Stimulated activated CD4-positive, alpha-beta T cell treated with anti-CD3 and anti-CD28 coated beads, TNF-alpha, amount 100 ng/mL, for 1 hour (primary cell): ENCODE data around the gene ACTR3.
A peak's percentile ranks its signal among the peaks of the same experiment; 100 is the strongest.

Experiments used
- DNase-seq, 3 donors: peaks; one replicate each; pipeline ENCODE4 v3.0.0-alpha.2; 2020; ENCODE audit warnings: low read depth in 3 of 3, low spot score in 1 of 3

The ACTR3 gene

DNA sequence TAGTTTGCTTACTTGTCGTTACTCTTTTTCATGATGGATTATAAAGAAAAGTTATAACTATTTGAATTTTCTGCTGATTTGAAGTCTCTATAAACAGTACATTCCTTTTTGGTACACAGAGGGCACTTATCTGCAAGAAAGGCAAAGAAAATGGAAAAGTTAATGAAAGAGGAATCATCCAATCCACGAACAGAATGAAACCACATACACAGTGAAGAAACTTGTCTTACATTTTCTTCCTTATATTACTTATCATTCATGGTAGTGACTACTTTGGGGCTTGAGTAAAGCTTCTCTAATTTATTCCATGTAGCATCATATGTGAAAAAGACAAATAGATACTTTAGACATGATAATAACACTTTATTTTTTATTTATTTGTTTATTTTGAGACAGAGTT is 14.8 kb upstream of the ACTR3 start:
- DNase-seq: no peak

DNA sequence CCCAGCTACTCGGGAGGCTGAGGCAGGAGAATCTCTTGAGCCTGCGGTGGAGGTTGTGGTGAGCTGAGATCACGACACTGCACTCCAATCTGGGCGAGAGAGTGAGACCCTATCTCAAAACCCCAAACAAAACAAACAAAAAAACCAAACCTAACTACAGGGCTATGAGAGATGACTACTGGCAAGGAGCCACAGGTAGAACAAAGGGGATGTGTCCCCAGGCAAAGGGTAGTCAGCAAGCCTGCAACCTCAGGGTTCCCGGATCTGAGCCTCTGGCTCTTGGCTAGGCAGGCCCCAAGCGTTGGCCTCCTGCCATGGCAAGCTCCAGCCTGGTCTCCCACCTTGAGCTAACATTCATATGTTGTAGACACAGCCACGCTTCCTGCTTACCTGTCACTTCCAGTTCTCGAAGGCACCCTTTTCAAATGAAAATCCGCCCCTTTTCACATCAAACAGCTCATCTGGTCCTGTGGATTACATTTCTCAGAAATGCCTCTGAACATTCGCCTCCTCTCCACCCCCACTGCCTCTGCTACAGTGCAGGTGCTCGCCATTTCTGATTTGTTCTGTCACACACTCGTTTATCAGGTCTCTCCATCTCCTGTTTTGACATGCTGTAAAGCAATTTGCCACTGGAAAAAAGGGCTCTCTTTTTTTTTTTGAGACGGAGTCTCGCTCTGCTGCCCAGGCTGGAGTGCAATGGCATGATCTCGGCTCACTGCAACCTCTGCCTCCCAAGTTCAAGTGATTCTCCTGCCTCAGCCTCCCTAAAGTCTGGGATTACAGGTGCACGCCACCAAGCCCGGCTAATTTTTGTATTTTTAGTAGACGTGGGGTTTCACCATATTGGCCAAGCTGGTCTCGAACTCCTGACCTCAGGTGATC is 13.1 kb upstream of the ACTR3 start:
- peak; percentile 19 to 51 (median 23) for DNase-seq

DNA sequence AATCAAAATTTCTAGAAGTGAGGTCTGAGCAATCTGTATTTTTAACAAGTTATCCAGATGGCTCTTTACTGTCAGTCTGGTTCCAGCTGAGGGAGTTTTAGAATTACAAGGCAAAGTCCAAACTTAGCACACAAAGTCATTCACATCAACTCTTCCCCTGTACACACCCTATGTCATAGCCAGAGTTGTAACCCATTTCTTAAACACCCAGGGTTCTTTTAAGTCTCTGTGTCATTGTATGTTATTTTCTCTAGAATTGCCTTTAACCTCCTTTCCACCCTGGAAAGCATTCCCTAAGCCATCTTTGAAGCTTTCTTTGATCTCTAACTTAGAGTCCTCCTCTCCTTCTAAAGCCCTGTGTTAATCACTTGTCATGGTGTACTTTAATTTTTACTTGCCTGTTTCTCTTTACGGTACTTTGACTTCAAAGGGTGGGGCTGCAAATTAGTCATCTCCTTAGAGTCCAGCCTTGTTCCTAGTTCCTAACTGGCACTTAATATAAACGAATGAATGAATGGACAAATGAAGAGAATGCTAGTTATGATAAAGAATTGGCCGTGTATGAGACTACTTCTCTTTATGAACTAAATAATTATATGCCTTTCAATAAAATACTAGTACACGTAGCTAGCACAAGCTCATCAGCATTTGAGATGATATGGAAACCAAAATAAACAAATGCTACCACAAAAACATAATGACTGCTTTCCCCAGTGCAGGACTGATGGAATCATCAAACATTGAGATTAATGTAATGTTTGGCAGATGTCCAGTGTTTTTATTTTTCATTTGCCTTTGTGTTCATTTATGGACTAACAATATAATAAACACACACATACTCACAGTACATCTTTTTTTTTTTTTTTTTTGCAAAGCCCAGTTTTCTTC is 11.9 kb upstream of the ACTR3 start:
- no peak for DNase-seq

DNA sequence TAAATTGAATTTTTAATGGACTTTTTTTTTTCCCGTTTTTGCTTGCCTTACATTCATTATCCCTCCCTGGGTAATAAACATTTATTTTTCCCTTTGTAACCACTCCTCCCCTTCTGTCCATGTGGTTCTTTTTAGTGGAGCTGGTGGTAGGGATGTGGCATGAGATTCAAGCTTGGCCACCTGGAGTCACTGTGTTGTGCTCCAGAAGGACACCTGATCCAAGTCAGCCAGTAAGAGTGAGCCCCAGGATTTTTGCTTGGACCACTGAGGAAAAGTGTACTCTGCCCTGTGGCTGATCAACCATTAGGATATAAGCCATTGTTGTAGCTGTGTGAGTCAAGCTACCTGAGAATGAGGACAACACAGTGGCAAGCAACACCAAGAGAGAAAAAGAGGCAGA is 11.1 kb upstream of the ACTR3 start:
- no peak for DNase-seq

DNA sequence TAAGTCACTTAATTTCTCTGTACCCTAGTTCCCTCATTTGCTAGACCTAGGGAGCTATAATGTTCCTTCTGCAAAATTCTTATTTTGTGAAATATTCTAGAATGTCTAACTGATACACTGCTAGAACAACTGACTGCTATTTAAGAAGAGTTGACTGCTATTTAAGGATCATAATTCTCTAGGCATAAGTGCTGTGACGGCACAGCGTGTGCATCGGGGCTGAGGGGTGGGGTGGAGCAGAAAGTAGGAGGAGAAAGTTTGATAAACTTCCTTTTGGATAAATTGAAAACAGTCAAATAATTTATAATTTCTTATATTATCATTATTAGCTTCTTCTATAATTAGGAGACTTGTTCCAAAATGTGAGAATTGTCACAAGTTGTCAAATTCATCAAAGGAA is 10.4 kb upstream of the ACTR3 start:
- no peak for DNase-seq

DNA sequence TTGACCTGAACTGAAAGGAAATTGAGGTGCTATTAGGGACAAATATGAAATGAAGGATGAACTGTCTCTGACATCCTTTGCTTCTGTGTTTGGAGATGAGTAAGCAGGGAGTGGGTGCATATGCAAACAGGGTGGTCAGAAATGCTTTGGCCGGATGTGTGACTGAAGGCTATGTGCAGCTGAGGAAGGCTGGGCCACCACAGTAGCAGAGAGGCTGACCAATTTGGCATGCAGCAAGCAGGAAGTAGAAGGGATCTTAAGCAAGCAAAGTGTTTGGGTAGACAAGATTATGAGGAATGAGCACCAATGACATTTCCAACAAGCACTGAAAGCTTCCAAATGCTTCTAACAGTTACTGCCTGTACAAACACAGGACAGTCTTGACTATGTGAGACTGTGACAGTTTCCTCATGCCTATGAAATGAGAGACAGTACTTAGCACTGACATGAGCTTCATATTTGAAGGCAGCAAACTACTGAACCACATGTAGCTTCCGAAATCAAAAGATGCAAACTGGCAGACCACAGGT is 3.3 kb upstream of the ACTR3 start:
- no peak for DNase-seq

DNA sequence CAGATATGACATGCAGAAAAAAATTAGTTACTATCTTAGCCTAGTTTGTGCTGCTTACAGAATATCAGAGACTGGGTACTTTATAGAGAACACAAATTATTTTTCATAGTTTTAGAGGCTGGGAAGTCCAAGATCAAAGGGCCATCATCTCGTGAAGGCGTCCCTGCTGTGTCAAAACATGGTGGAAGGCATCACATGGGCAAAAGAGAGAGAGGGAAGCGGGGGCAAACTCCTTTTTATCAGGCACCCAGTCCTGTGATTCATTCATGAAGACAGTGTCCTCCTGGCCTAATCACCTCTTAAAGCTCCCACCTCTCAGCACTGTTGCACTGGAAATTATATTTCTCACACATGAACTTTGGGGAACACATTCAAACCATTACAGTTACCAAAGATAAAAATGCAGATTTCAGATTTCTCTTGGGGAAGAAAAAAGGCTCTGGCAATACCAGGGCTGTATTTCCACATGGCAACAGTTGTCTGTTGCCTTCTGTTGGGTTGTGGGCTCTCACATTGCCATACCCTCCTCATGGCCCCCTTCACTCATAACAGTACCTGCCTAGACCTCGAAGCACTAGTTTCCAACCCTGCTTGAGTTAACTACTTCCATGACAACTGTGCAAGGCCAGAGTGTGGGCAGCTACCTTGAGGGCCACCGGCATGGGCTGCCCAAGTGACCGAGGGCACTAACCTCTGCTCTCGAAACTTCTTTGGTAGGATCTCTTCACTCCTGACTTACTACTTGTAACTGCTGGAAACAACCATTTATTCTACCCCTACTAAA is 2.7 kb upstream of the ACTR3 start:
- no peak for DNase-seq

DNA sequence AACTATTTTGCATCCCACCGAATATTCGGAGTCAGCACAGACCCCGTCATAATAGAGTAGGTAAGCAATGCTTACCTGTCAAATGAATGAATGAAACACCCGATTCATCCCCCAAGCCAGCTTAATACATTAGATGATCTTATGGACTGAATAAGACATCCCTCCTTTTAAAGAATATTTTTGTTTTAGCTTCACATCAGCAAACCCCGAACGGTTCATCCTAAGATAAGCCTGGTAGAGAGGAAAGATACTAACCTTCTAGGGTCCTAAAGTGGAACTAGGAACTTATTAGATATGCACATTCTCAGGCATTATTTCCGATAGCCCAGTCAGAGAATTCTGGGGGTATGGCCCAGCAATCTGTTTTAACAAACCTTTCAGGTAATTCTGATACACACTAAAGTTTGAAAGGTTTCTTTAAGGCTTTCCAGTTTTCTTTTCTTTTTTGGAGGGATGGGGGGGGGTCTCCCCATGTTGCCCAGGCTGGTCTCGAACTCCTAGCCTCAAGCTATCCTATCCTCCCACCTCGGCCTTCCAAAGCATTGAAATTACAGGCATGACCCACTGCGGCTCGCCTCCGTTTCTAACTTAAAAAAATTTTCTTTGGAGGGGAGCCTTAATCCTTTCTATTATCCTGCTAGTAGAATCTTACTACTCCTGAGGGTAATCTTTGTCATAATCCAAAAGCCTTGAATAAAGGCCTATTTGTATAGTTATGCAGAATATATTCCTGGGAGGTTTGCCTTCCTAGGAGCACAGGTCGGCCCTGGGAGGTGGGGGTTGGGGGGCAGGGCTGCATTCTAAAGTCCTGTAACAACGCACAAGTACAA is 1.0 kb upstream of the ACTR3 start:
- DNase-seq: no peak

DNA sequence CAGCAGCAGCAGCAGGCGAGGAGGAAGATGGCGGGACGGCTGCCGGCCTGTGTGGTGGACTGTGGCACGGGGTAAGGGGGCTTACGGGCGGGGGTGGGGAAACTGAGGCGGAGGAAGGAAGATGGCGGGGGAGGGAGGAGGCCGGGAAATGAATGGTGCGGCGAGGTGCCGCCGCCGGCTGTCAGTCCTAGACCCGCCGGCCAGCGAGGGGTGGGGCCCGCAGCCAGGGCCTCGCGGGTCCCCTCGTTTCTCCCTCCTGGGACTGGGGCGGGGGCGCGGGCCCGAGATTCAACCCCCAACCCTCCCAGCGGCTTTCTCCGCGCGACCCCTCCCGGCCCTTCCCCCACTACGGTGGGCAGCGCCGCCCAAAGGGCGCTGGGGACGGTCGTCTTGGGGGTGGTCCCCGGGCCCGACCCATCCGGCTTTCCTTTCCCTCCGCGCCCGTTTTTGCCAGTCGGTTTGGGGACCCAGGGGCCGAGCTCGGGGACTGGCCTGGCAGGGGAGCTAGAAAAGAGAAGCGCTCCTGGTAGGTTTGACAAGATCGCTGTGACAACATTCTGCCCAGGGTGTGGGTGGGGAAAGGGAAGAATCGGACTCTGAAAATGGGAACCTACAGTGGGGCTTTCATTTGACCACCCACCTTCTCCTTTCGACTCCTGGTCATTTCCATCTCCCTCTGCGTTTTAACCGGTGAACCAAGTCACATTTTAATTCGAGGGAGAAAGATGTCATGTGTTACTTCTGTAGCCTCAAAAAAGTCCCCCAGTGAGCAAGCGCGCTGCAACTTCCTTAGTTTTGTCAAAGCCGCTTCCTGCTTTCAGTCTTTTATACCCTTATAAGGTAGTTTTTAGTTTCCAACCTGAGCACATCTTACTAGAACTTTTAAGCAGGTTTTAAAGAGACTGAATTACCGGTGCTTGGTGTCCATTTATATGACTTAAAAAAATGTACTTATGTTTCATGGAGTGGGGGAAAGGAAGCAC is 655 bp downstream of the ACTR3 start:
- DNase-seq: peak; percentile 51 to 59 (median 52)

DNA sequence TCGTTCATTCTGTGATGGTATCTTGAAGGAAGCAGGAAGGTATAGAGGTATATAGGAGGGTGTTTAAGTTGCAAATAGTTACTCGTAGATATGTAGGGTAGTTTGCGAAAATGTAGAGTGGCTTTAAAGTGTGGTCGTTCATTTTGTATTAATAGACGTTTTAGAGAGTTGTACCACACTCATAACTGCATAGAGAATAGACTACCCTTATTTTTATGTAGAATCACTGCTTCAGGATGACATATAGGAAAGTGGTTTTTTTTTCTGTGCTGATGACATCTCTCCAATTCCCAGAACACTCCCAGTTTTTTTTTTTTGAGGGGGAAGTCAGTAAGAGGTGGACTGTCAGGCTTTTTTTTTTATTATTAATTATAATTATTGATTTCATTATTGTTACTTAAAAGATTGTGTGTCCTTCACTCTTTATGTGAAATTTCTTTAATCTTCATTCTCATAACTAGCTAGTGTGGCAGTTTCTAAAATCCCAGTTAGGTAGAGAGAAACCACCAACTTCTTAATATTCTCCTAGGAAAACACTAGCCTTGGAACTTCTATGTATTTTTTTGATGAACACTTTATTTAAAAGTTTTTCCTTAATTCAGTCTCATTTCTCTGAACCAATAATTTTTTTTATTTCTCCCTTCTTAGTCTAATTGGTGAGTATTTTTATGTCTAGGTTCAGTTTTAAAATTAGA is 1.5 kb downstream of the ACTR3 start:
- DNase-seq: no peak

DNA sequence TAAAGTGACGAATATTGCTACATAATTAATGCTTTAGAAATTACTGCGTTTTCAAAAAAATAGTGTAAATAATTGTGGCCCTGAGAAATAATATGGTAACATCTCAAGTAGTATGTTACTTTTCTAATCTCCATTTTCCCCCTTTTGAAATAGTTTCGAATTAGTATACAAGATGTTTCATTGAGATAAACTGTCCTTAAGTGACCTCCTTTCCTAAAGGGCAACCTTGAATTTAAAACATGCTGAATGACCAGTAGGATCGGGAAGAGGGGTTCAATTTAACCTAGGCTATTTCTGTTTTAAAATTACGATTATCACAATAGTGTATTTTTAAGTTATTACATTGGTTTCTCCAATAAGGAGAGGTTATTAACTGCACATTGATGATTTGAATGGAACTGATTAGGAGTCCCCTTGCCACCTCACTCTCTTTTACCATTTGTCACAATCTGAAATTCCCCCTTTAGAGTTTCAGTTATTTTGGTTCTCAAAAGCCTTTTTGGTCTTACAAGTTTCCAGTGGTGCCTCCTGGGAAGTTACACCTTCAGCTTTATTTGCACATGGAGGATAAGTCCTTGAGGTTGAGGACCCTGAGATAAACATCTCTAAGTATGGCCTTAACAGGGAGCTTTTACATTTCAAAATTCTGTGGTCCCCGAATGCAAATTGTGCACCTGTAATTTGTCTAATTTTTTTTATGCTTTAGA is 2.3 kb downstream of the ACTR3 start:
- DNase-seq: no peak

DNA sequence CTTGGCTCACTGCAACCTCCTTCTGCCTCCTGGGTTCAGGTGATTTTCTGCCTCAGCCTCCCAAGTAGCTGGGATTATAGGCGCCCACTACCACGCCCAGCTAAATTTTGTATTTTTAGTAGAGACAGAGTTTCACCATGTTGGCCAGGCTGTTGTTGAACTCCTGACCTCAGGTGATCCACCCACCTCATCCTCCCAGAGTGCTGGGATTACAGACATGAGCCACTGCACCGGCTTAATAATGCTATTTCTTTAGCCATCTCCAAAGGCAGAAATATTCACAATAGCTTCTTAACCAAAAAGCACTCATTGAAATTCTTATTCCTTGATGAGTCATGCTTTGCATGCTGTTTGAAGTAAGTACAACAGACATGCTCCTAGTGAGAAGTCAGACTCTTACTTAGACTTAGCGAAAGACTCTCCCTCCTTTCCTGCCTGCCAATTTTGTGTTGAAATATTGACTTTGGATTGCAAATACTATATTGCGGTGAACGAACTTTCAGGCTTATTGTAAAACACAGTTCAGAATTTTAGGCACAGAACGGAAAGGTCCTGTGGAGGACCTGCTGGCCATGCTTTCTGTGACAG is 4.4 kb downstream of the ACTR3 start:
- DNase-seq: no peak

DNA sequence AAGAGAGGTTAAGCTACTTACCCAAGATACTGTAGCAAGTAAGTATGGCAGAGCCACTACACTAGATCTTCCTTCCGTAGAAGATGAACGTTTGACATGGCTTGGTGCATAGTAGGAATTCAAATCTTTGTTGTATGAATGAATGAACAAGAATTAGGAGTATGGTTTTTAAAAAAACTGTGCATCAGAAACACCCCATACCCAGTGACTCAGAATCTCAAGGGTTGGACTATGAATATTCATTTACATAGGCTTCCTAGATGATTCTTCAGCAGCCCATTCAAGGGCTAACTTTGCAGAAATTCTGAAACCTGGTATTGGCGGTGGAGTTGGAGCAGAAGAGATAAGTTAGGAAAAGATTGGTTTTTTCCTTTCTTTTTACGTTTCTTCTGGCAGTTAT is 5.4 kb downstream of the ACTR3 start:
- DNase-seq: no peak

DNA sequence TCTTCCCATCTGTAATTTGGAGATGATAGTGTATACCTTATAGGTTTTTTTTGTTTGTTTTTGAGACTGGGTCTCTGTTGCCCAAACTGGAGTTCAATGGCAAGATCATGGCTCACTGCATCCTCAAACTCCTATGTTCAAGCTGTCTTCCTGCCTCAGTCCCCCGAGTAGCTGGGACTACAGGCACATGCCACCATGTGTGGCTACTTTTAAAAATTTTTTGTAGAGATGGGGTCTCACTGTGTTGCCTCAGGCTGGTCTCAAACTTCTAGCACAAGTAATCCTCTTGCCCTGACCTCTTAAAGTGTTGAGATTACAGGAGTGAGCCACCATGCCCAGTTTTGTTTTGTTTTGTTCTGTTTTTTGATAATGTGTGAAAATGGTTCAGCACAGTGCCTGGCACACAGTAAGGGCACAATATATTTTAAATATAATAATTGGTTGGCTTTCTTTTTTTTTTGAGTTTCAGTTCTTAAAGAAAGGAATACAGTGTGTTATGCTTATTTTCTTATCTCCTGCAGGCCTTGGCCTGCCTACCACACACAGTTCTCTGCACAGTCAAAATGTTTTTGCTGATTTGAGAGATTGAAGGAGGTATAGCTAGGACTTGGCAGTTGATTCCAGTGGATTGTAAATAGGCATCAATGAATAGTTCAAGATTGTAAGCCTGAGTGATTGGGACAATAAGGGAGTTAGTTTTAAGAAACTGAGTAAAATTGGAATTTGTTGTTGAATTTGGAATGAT is 6.1 kb downstream of the ACTR3 start:
- no peak for DNase-seq

DNA sequence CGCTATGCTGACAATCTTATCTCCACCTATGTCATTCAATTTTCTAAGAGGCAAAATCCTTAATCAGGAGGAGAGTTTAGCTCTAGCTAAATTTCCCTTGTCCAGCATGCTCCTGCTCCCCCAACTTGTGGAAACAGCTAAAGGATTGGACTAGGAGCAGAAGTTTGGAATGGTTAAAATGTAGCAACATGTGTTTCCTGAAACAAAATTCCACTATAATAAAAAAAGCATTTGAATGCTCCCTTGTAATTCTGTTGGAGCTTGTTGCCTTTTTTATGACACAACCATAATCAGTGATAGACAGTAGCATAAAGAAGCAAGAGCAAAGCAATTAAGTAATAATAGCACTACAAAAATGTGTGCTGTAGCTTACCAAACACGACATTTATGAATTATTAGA is 6.9 kb downstream of the ACTR3 start:
- DNase-seq: no peak

DNA sequence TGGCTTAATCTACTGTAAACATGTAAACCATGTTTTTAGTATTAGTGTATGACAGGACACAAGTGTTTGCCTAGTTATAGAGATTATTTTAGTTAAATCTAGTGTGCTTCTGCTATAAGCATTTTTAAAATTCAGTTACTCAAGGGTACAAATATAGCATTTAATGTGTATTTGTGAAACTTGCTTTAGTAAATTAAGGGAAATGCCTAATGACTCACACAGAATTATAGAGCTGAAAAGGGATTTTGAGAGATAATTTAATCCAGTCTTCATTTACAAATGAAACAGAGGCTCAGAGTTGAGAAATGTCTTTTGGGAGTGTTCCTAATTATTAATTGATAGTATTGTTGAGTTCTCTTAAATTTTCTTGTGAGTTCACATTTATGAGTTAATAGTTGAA is 8.2 kb downstream of the ACTR3 start:
- no peak for DNase-seq

DNA sequence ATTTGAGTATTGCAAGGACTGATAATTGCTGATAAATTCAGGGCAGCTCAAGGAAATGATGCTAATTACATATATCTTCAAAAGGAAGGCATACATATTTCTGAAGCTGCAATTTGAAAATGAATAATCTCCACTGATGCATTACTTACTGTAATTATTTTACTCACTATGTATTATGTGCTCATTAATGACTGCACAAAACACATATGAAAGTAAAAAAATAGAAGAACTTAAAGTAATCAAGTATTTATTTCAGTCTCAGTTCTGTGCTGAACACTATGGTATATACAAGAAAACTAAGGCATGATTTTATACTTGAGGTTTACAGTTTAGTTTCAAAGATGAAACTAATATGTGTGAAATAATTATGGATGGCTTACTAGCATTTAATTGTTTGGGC is 9.3 kb downstream of the ACTR3 start:
- no peak for DNase-seq
